Posterior vena cava (tissue), 2 donors: ENCODE data around the gene HAPSTR1. TPM values are rescaled to one million over a fixed set of nuclear protein-coding genes. Genes with fewer than 3 reads are reported as not detected.

Source experiments
- DNase-seq: peaks from one replicate; pipeline ENCODE4 v3.0.0-alpha.2; 2020; ENCODE audit warnings: low spot score
- intact Hi-C, 2 donors: fragments of 100-400 bp; cut with DNase I; formaldehyde crosslinking; loops; one replicate each; pipeline versions ENCODE4 v1.14.1 to v1.14.2; 2022 to 2023
- total RNA-seq, 2 donors: library from RNA; stranded (reverse); fragmentation: NEBNext Ultra II Directional; extraction: Animal tissue kit (Norgen Biotek cat#: 25700); gene quantifications; one replicate each; pipeline ENCODE4 v1.2.1, GENCODE V29; 2021
- donor health status: DM: yes; HTN: yes; CAD: no.
- donor health status: DM: yes; HTN: yes; CAD: no.

Gene HAPSTR1
- total RNA-seq, 2 donors from 2014 or later: 63.9 to 65.7 TPM

DNA sequence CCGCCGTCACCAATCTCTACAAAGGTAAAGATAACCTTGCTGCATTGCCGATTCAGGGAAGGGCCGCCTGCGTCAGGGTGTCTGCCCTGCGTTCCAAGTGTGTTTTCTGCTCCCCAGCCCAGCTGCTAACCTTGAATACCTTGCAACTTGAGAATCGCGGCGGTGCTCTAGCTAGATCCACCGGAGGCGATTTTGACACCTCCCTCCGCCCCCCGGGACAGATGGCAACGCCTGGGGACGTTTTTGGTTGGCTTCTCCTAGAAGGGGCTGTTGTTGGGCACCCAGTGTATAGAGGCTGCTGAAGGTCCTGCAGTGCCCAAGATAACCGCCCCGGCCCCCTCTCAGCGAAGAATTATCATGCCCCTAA, 1.5 kb downstream of the HAPSTR1 start:
- intact Hi-C loops: loop anchor here in 1 of 2 donors (10.0 kb wide), 1 partner anchor 128 kb away; the partner anchor contains the start of gene USP7
- no peak for DNase-seq

DNA sequence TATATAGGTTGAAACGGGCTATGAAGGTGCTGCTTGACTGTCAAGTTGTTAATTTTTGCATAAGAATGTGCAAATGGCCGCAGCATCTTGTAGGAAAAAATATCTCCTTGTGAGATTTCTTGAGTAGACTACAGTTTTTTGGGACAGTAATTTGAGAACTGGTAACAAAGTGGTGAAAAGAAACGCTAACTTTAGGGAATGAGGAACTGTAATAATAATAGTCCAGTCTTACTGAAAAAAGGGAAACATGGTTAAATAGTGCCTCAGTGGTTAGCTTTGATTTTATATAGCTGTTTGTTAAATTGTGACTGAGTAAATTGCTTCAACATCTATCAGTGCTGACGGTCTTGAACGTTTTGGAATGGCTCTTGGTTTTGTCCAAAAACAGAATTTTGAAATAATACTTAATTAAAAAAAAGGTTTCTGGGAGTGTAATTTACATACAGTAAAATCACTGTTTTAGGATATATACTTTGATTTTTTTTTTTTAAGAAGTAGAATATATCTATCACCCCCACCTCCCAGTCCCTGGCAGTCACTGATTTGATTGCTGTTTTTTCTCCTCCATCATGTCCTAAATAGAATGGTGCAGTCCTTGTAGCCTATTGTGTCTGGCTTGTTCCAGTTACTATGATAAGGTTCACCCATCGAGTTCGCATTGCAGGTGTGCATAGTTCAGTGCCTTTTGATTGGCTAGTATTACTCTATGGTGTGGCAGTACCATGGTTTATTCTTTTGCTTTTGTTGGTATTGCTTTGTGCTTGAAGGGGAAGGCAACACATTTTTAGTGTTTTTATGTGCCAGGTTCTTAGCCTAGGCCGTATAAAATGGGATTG, 2.8 kb downstream of the HAPSTR1 start:
- intact Hi-C loops: loop anchor here in 1 of 2 donors (10.0 kb wide), 1 partner anchor 129 kb away; the partner anchor contains the start of gene USP7
- no peak for DNase-seq

DNA sequence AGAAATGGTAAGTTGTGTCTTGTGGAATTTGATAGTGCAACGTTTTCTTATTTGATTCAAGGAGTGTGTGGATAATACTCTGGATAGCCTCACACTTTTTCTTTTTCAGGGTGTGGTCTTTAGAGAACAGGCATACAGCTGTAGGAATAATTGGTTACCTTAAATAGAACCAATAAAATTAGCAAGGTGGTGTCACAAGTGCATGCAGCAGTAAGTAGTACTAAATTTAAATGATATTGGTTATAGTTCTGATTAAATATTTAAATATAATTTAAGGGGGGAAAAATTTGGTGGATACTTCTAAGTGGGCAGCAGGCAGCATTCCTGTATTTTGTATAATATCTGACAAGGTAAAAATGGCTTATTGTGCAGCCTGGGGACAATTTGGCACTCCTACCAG, 3.7 kb downstream of the HAPSTR1 start:
- DNase-seq: no peak
- intact Hi-C loops: loop anchor here in 1 of 2 donors (10.0 kb wide), 1 partner anchor 130 kb away; the partner anchor contains the start of gene USP7

DNA sequence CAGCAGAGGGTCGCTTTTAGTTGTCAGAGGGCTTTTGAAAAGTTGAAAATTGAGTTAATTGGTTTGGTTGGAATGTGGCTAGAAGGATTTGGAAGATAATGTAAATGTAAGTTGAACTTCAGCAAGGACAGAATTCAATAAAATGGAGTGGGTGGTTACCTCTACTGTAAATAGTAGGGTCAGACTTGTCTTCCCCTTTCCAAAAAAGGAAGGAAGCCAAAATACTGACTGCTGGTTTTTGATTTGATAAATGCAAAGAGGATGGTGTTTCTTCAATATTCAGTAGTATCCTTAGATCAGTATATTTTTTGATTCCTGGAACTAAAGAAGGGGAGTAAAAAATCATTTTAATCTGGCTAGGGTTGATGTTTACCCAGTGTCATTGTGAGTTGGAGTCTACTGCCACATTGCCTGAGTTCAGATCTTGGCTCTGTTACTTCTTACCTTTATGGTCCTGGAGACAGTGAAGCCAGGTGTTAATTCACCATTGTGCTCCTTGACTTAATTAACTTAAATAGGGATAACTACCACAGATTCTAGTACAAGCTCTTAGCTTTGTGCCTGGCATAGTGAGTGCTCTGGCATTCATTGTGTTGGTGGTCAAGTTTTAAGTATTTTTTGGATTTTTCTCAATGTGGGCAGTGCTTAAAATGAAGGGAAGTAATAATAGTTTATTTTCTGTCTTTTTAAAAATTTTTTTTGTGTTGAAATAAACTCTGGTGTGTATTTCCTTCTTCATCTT, 4.4 kb downstream of the HAPSTR1 start:
- intact Hi-C loops: loop anchor here in 1 of 2 donors (10.0 kb wide), 1 partner anchor 131 kb away; the partner anchor contains the start of gene USP7
- no peak for DNase-seq

DNA sequence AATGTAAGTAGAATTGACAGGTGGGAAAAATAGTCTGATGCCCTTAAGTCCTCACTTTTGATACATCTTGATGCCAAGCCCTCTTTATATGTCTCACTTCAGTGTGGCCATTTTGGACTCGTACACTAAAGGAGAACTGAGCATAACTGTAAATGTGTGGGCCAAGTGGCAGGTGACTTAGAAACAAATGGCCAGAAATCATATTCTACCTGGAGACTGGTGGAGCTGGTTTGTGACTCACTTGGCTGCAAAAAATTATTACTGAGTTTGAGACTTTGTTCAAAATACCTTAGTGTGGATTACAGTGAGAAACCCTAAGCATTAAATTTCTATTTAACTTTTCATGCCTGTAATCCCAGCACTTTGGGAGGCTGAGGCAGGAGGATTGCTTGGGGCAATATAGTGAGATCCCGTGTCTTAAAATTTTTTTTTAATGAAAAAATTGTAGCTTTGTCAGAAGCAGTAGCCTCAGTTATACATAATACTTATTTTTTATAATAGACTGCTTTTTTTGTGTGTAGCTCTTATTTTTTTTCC, 5.0 kb downstream of the HAPSTR1 start:
- DNase-seq: no peak
- intact Hi-C loops: loop anchor here in 1 of 2 donors (10.0 kb wide), 1 partner anchor 132 kb away; the partner anchor contains the start of gene USP7

DNA sequence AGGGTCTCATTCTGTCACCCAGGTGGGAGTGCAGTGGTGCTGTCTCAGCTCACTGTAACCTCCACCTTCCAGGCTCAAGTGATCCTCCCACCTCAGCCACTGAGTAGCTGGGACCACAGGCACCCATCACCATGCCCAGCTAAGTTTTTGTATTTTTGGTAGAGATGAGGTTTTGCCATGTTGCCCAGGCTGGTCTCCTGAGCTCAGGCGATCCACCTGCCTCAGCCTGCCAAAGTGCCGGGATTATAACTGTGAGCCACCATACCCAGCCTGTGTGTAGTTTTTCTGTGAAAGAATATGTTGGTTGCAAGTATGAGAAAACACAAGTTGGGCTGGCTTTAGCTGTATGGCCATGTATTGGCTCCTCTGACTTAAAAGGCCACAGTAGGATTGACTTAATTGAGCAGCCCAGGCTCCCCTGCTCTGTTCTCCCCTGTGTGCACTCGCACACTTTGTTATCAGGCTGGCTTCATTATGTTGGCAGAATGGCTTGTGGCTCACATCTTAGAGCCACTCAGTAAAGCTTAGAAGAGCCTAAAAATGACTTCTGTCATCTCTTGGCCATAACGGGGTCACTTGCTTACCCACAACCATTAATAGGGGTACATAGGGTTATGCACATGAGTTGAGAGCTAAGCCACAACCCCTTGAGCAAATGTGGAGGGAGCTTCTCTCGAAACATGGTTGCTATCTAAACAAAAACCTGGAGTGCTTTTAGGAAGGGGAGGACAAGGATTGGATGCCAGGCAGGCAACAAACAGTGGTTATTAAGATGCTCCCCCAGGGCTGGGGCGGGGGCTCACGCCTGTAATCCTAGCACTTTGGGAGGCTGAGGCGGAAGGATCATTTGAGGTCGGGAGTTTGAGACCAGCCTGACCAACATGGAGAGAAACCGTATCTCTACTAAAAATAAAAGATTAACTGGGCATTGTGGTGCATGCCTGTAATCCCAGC, 6.1 kb downstream of the HAPSTR1 start:
- intact Hi-C loops: loop anchor here in 1 of 2 donors (10.0 kb wide), 1 partner anchor 133 kb away; the partner anchor contains the start of gene USP7
- DNase-seq: no peak

DNA sequence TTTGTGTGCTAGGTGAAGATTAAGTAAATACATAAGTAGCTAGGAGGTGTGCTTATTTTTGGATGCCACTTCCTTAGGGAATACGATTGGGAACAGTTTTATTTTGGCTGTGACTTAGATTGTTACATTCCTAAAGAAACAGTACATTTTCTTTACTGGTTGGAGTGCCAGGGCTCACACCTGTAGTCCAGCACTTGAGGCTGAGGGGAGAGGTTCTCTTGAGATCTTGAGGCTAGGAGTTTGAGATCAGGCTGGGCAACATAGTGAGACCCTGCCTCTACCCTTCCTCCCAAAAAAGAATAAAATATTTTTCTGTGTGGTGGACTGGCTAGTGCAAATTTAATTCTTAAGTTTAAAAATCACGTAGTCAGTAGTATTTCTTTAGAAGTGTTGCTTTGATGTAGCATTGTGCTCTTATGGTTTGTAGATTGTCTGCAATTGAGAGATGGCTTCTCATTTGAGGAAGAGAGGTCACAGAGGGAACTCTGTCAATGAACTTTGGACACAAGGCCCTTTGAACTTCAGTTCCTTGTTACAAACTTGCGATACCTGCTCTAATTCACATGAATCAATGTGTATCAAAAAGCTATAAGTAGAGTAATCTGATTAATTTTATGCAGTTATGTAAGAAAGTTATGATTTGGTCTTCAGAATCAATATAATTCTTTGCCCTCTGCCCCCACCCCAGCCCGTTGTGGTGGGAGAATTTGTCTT, 7.1 kb downstream of the HAPSTR1 start:
- no peak for DNase-seq
- intact Hi-C loops: loop anchor here in 1 of 2 donors (10.0 kb wide), 1 partner anchor 134 kb away; the partner anchor contains the start of gene USP7

DNA sequence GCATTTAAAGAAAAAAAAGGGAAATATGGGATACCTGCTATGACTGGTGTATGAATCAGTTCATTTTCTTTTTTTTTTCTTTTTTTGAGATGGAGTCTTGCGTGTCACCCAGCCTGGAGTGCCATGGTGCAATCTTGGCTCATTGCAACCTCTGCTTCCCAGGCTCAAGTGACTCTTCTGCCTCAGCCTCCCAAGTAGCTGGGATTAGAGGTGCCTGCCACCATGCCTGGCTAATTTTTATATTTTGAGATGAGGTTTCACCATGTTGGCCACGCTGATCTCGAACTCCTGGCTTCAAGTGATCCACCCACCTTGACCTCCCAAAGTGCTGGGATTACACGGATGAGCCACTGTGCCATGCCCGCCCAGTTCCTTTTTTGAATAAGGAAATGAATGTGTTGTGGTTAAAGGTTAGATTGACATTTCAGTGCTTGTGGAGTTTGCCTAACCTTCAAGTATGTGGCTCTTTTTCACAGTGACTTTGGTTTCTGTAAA, 7.7 kb downstream of the HAPSTR1 start:
- intact Hi-C loops: loop anchor here in 1 of 2 donors (10.0 kb wide), 1 partner anchor 134 kb away; the partner anchor contains the start of gene USP7
- DNase-seq: no peak

DNA sequence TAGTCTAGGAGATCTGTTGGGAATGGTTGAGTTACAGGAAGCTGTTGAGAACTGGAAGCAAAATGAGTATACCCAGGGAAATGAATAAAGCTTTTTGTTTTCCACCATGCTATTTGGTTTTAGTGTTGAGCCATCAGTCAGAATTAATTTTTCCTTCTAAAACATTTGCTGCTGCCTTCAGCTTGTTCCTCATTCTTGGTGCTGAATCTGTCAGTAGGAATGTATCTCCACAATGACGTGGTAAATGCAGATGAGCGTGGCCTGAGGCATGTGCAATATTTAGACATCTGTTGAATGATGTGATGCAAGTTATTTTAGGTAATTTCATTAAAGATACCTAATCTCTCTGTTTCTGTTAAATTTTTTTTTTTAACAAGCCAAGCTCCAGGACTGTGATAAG, 10.9 kb downstream of the HAPSTR1 start:
- intact Hi-C loops: no loop called here
- no peak for DNase-seq

DNA sequence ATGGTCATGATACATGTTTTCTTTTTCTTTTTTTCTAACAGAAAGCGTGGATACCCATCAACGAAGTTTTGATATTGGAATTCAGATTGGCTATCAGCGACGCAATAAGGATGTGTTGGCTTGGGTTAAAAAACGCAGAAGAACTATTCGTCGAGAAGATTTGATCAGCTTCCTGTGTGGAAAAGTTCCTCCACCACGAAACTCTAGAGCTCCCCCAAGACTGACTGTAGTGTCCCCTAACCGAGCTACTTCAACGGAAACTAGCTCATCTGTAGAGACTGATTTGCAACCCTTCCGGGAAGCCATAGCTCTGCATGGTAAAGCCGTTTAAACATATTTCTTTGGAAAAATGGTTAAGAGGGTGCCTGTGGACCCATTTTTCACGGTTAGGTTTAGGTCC, 11.5 kb downstream of the HAPSTR1 start:
- no peak for DNase-seq
- intact Hi-C loops: no loop called here

DNA sequence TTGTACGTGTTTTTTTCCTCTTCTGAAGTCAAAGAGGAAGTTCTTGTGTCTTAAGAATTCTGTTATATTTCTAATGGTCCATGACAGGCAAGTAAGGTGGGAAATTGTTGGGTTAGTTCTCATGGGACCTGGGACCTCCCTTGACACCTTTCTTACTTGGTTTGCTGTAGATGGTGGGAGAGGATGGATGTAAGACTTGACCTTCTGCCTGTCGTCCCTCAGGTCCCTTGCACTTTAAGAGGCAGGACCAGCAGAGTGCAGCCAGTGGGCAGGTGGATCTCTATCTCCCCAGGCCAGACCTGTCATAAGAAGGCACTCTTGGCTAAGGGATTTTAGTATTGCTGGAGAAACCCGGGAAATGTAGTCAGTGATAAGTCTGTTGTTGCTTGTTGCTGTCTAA, 12.1 kb downstream of the HAPSTR1 start:
- intact Hi-C loops: no loop called here

DNA sequence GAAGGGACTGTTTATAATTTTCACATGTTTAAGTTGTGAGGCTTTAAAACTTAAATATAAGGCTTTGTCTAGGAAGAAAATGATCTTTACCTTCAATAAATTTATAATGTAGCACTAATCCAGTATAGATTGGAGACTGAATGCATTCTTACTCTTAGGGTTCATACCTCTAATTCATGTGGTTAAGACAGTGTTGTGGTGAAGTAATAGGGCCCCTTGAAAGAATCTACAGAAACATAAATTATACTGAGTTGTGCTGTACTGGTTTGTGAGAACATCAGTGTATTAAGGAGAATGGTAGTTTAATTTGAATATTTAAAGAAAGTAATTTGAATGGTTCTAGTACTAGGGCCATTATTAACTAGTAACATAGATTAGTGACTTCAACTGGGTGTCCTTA, 13.7 kb downstream of the HAPSTR1 start:
- DNase-seq: no peak
- intact Hi-C loops: no loop called here

More for the DNA sequence above, 12.1 kb downstream of the HAPSTR1 start:
- no peak for DNase-seq

DNA sequence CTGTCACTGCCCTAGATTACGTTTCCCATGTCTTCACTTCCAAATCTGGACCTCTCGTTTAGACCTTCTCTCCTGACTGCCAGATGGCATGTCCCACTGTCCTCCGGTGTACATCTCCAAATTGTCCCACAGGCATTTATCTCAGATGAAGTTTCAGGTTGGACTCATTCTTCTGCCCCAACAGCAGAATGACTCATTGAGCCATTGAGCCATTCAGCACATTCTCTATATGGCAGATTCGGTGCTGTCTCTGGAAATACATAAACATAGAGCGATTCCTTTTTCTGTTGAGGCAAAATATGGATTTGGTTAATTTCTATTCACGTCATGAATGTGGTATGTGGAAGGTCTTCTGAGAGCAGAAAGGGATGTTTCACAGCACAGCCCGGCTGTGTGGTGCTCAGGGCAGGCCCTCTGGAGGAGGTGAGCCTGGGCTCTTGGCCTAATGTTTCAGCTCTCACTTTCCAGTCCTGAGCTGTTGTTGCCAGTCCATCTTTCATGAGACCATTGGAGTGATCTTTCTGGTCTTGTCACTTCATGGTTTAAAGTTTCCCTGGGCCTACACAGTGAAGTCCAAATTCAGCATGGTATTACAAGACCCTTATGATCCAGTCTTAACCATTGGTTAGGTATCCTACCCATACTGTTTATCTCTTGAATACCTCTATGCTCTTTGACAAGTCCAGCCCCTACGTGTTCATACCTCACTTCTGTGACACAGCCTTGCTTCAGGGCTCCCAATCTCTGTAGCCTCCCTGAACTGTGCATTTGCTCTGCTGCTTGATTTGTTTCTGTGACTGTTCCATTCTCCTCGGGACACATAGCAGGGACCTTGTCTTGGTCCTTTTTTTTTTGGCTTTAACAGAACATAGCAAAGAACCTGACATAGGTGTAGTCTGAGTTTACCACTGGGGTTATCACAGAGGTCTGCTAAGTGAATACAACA, 15.9 kb downstream of the HAPSTR1 start:
- no peak for DNase-seq
- intact Hi-C loops: no loop called here

DNA sequence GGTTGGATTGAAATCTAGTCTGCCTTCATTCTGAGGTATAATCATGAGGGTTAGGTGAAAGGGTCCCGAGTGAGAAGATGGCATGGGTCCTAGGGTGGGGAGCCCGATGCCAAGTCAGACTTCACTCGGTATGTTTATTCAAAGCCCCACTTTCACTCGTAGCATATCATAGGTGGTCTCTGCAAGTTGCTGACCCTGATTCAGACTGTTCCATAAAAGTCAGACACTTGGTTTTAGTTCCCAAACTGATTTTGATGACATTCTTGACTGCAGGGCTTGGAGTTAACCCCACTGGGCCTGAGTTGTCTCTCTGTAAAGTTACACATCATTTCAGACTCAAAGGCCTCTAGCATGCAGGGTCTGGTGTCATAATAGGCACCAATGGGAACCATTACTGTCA, 17.8 kb downstream of the HAPSTR1 start:
- DNase-seq: no peak
- intact Hi-C loops: no loop called here

DNA sequence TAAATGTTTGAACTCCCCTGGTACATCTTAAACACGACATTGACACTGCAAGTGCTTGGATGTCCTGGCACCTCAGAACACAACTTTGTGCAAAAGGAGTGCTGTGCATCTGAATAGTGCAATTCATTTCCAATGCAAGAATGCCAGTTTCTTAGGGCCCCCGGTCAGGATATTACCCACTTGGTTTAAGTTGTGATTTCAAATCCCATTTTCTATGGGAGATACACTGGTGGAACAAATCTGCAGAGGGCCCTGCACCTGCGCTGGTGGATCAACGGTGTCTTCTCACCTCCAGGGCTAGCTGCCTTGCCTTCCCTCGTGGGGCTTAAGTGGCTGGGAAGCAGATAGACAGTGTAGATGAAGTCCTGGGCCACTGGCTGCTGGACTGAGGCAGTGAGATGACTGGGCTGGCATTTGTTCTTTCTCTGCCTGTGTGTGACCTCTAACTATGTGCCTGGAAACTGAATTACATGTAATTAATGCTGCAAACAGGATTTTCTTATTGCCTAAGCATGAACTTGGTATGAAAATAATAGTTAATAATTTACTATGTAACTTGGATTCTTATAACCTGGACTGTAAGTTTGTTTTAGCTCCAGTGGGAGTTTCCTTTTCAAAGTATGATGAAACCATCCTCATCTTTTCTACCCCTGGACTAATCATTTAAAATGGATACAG, 20.9 kb downstream of the HAPSTR1 start:
- intact Hi-C loops: no loop called here
- DNase-seq: no peak

DNA sequence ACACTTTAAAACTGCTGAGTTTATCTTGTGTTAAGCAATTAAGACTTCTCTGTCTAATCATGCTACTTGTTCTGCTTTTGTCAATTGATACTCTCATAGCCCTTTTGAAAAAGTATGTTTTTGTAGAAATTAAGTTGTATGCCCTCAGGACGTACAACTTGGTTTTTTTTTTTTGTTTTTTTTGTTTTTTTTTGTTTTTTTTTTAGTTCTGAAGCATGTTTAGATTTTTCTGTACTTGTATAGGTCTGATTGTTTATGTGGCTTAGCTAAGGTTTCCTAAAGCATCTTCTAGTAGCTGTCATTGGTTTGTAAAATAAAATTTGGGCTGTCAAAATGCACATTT, 21.4 kb downstream of the HAPSTR1 start:
- intact Hi-C loops: no loop called here
- no peak for DNase-seq
